Hepatocyte (in vitro differentiated cells): ENCODE results near the gene NTRK3.

ENCODE experiments used
- EZH2 ChIP-seq: fragments of 200-600 bp; sonication (generic); IDR thresholded peaks from 2 replicates; pipeline ENCODE4 v1.6.1; 2016; ENCODE audit warnings: antibody characterized with exemption, mild to moderate bottlenecking, borderline replicate concordance
- EZH2phosphoT487 ChIP-seq: fragments of 200-600 bp; sonication (generic); IDR thresholded peaks from one replicate; pipeline ENCODE4 v1.6.1; 2018; ENCODE audit warnings: antibody characterized with exemption, mild to moderate bottlenecking, low read depth, moderate library complexity; ENCODE audit not compliant: unreplicated experiment, severe bottlenecking

GRCh38 chr15:88188300-88188699 is 68.2 kb downstream of the NTRK3 start:
- TF ChIP-seq EZH2 (no peak), EZH2phosphoT487 (no peak)
